CD4-positive, alpha-beta T cell (primary cell): ENCODE measurements around the gene SCUBE1. TPM values are rescaled to one million over a fixed set of nuclear protein-coding genes. Genes with fewer than 3 reads are reported as not detected.

Source experiments
- ATAC-seq: fragments of 200-7000 bp; cut with Tn5 transposase; one replicate; pipeline ENCODE4 v1.10.0; 2022; ENCODE audit warnings: mild to moderate bottlenecking; ENCODE audit not compliant: poor library complexity
- CTCF ChIA-PET: fragments of 350-600 bp; sonication (Branson Sonifier 250); formaldehyde crosslinking; loops from one replicate; lab custom pipeline; 2021; ENCODE audit warnings: antibody characterized with exemption, inconsistent platforms; lab: Charles Lee
- POLR2A ChIA-PET: fragments of 350-600 bp; sonication (Branson Sonifier 250); formaldehyde crosslinking; loops from one replicate; lab custom pipeline; 2021; ENCODE audit warnings: antibody characterized with exemption, inconsistent platforms; lab: Charles Lee
- DNase-seq, 14 experiments: peaks; one replicate each; pipeline ENCODE4 v3.0.0-alpha.2; 2013 to 2020; ENCODE audit warnings: mixed read lengths in 2 of 14
- H3K27ac ChIP-seq, 2 donors: one replicate each; pipeline versions ENCODE4 v1.5.1 to v1.7.0; 2013; ENCODE audit warnings: low read length in 2 of 2, low read depth in 1 of 2, mild to moderate bottlenecking in 1 of 2
- H3K27me3 ChIP-seq, 2 experiments: 1 replicate in 1 of 2; 2 replicates in 1 of 2; pipeline versions ENCODE4 v1.6.1 to v1.7.0; 2013; ENCODE audit warnings: low read length in 2 of 2, control low read depth in 1 of 2, mild to moderate bottlenecking in 1 of 2, moderate library complexity in 1 of 2; ENCODE audit not compliant: insufficient read depth in 2 of 2, control insufficient read depth in 1 of 2
- H3K36me3 ChIP-seq: one replicate; pipeline ENCODE4 v1.6.1; 2013; ENCODE audit warnings: low read length, control low read depth; ENCODE audit not compliant: insufficient read depth
- H3K4me1 ChIP-seq: one replicate; pipeline ENCODE4 v1.6.1; 2013; ENCODE audit warnings: low read length, control low read depth; ENCODE audit not compliant: insufficient read depth
- H3K4me3 ChIP-seq: one replicate; pipeline ENCODE4 v1.5.1; 2013; ENCODE audit warnings: mild to moderate bottlenecking, low read length, moderate library complexity
- H3K9me3 ChIP-seq, 2 experiments: 1 replicate in 1 of 2; 2 replicates in 1 of 2; pipeline versions ENCODE4 v1.6.1 to v1.7.0; 2013; ENCODE audit warnings: low read length in 2 of 2, mild to moderate bottlenecking in 2 of 2, control low read depth in 1 of 2, moderate library complexity in 1 of 2; ENCODE audit not compliant: control insufficient read depth in 1 of 2, insufficient read depth in 1 of 2
- H3K27ac Mint-ChIP-seq: one replicate; pipeline ENCODE4 v1.8.0; 2020; ENCODE audit warnings: mixed read lengths
- H3K27me3 Mint-ChIP-seq: one replicate; pipeline ENCODE4 v1.8.0; 2021; ENCODE audit warnings: mixed read lengths
- H3K36me3 Mint-ChIP-seq: one replicate; pipeline ENCODE4 v1.8.0; 2021; ENCODE audit warnings: low read depth, mixed read lengths
- H3K4me1 Mint-ChIP-seq: one replicate; pipeline ENCODE4 v1.8.0; 2021; ENCODE audit warnings: low read depth, mixed read lengths
- H3K4me3 Mint-ChIP-seq: one replicate; pipeline ENCODE4 v1.8.0; 2020; ENCODE audit warnings: mild to moderate bottlenecking, mixed read lengths
- H3K9me3 Mint-ChIP-seq: one replicate; pipeline ENCODE4 v1.8.0; 2020; ENCODE audit warnings: mixed read lengths
- CTCF ChIP-seq: fragments of 200-600 bp; IDR thresholded peaks from one replicate; pipeline ENCODE4 v1.8.0; 2022; ENCODE audit warnings: antibody characterized with exemption, mild to moderate bottlenecking
- intact Hi-C, 2 experiments: fragments of 100-400 bp; cut with DNase I in 1 of 2; cut with micrococcal nuclease in 1 of 2; formaldehyde crosslinking; loops; one replicate each; pipeline versions ENCODE4 v1.15.1 to v1.9.0; 2023 to 2025; cut with DNase I, micrococcal nuclease
- total RNA-seq, 174 experiments: library from RNA in 2 of 174; stranded (reverse) in 2 of 174; gene quantifications; one replicate each; pipeline ENCODE4 v1.2.3 and lab custom pipeline; 2021 to 2026

The SCUBE1 gene
- total RNA-seq, 2 experiments from 2014 or later, result not detected

- CTCF ChIA-PET, result no interaction called here
- Histone ChIP-seq H3K4me3 (no peak overlapping the region), H3K36me3 (no peaks in the 10 kb centered on the region), H3K9me3 (no peaks in the 10 kb centered on the region), H3K27ac (no peak overlapping the region), H3K27me3 (no peaks in the 10 kb centered on the region), H3K4me1 (no peaks in the 10 kb centered on the region)
- H3K4me3 Mint-ChIP-seq, result no peak overlapping the region
- no peak for TF ChIP-seq CTCF
- DNase-seq, result no peak
- H3K9me3 Mint-ChIP-seq, result no peaks in the 10 kb centered on the region
- POLR2A ChIA-PET, result no interaction called here
- no peaks in the 10 kb centered on the region for H3K4me1 Mint-ChIP-seq
- ATAC-seq, result no peak
- H3K27ac Mint-ChIP-seq, result no peak overlapping the region
- intact Hi-C loops, result no loop called here
- no peaks in the 10 kb centered on the region for H3K27me3 Mint-ChIP-seq
- no peaks in the 10 kb centered on the region for H3K36me3 Mint-ChIP-seq
Observed at GRCh38 chr22:43295660-43296059, 47.5 kb downstream of the SCUBE1 start.

DNA sequence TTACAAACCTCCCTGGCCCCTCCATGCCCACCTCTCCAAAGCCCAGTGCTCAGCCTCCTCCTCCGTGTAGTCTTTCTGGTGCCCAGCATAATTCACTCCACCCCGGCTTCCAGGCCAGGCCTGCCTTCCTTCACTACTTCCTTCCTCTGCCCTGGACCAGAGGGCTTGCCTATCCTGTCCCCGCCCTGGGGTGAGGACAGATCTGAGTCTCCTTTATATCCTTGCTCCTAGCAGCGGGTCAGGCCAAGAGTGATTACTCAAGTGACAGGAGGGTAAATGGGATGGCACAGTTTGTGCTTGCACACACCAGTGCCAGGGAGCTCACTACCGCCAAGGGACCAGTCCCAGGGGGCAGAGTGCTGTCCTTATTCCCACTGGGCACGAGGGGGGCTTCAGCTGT, 48.0 kb downstream of the SCUBE1 start:
- intact Hi-C loops, result no loop called here
- Mint-ChIP-seq H3K27me3 (no peaks in the 10 kb centered on the region), H3K27ac (no peak overlapping the region), H3K4me3 (no peak overlapping the region), H3K9me3 (no peaks in the 10 kb centered on the region), H3K4me1 (no peaks in the 10 kb centered on the region), H3K36me3 (no peaks in the 10 kb centered on the region)
- POLR2A ChIA-PET, result no interaction called here
- Histone ChIP-seq H3K27me3 (no peaks in the 10 kb centered on the region), H3K36me3 (no peaks in the 10 kb centered on the region), H3K4me1 (no peaks in the 10 kb centered on the region), H3K9me3 (no peaks in the 10 kb centered on the region), H3K4me3 (no peak overlapping the region), H3K27ac (no peak overlapping the region)
- CTCF ChIA-PET, result no interaction called here
- ATAC-seq (no peak), DNase-seq (no peak)
- TF ChIP-seq CTCF, result no peak

- H3K36me3 ChIP-seq, result no peaks in the 10 kb centered on the region
- H3K4me1 ChIP-seq, result peaks cover 10% of the 10 kb centered on the region
- ChIA-PET POLR2A (no interaction called here), CTCF (no interaction called here)
- Mint-ChIP-seq H3K4me1 (no peaks in the 10 kb centered on the region), H3K27me3 (no peaks in the 10 kb centered on the region), H3K9me3 (no peaks in the 10 kb centered on the region), H3K4me3 (no peak overlapping the region), H3K36me3 (no peaks in the 10 kb centered on the region), H3K27ac (no peak overlapping the region)
- H3K9me3 ChIP-seq, result no peaks in the 10 kb centered on the region
- intact Hi-C loops, result no loop called here
- H3K27me3 ChIP-seq, result no peaks in the 10 kb centered on the region
- DNase-seq, result peak in 2 of 14 experiments; percentile 21 to 35
- no peak for TF ChIP-seq CTCF
- ATAC-seq, result no peak
- H3K4me3 ChIP-seq, result no peak overlapping the region
- H3K27ac ChIP-seq, result no peak overlapping the region
Observed at GRCh38 chr22:43293655-43294392, 49.3 kb downstream of the SCUBE1 start.
